Panc1 (cell line): Measurements from ENCODE around the gene MAGI2. TPM values are rescaled to one million over a fixed set of nuclear protein-coding genes. Genes with fewer than 3 reads are reported as not detected.

Source experiments
- ATAC-seq: fragments of 200-7000 bp; cut with Tn5 transposase; 2 replicates; pipeline ENCODE4 v1.9.1; 2020; ENCODE audit warnings: mild to moderate bottlenecking, moderate library complexity
- BruUV-seq: library from RNA; stranded (reverse); fragments of 400-500 nt; replicated peaks from 2 replicates; lab custom pipeline; 2021; lab: Mats Ljungman, UMichigan
- CTCF ChIA-PET: fragments of 300-600 bp; sonication (Branson Sonifier 250); formaldehyde crosslinking; loops from one replicate; lab custom pipeline; 2022; ENCODE audit warnings: antibody characterized with exemption; lab: Charles Lee
- POLR2A ChIA-PET: fragments of 300-600 bp; sonication (Branson Sonifier 250); formaldehyde crosslinking; loops from one replicate; lab custom pipeline; 2022; ENCODE audit warnings: antibody characterized with exemption; lab: Charles Lee
- DNase-seq: peaks from one replicate; pipeline ENCODE4 v3.0.0-alpha.2; 2010; ENCODE audit warnings: low read depth, low spot score
- H3K27ac ChIP-seq: 2 replicates; pipeline ENCODE4 v1.5.1; 2011; ENCODE audit warnings: mild to moderate bottlenecking, low read length, inconsistent platforms
- H3K27me3 ChIP-seq: fragments of 200-500 bp; sonication (Bioruptor generic); 2 replicates; pipeline ENCODE4 v1.6.0; 2014; ENCODE audit warnings: low read length, inconsistent platforms; ENCODE audit not compliant: control insufficient read depth, insufficient read depth
- H3K36me3 ChIP-seq: fragments of 200-500 bp; sonication (Bioruptor generic); 2 replicates; pipeline ENCODE4 v1.5.1; 2014; ENCODE audit warnings: inconsistent platforms, mild to moderate bottlenecking, low read length, moderate library complexity; ENCODE audit not compliant: control insufficient read depth, insufficient read depth
- H3K4me1 ChIP-seq: 2 replicates; pipeline ENCODE4 v1.5.1; 2011; ENCODE audit warnings: inconsistent platforms, mild to moderate bottlenecking, low read length, moderate library complexity; ENCODE audit not compliant: control insufficient read depth, insufficient read depth
- H3K4me3 ChIP-seq, 2 experiments: 2 replicates each; pipeline ENCODE4 v1.5.1; 2011 to 2012; ENCODE audit warnings: low read depth in 2 of 2, low read length in 2 of 2, mild to moderate bottlenecking in 2 of 2, inconsistent platforms in 1 of 2, moderate library complexity in 1 of 2
- H3K9me3 ChIP-seq: fragments of 200-500 bp; sonication (Bioruptor generic); 2 replicates; pipeline ENCODE4 v1.5.1; 2014; ENCODE audit warnings: low read depth, mild to moderate bottlenecking, inconsistent platforms, low read length, moderate library complexity; ENCODE audit not compliant: control insufficient read depth, insufficient read depth
- POLR2AphosphoS5 ChIP-seq: IDR thresholded peaks from 2 replicates; pipeline ENCODE4 v1.6.1; 2012; ENCODE audit warnings: mild to moderate bottlenecking, low read depth, low read length, moderate library complexity
- SIN3A ChIP-seq: IDR thresholded peaks from 2 replicates; pipeline ENCODE4 v1.6.1; 2012; ENCODE audit warnings: low read depth, mild to moderate bottlenecking, low read length, moderate library complexity, borderline replicate concordance; ENCODE audit not compliant: insufficient read depth
- TCF7L2 ChIP-seq: IDR thresholded peaks from 2 replicates; pipeline ENCODE4 v1.6.1; 2011; ENCODE audit warnings: mild to moderate bottlenecking, low read depth, low read length, inconsistent platforms
- in situ Hi-C: cut with HindIII; loops from 2 replicates; pipeline ENCODE4 v1.10.0; 2016; ENCODE audit warnings: low sequenced_read_pairs, low pct_unique_long_range_greater_than_20kb
- intact Hi-C: fragments of 100-400 bp; cut with micrococcal nuclease; formaldehyde crosslinking; loops from one replicate; pipeline ENCODE4 v1.10.0; 2022; ENCODE audit not compliant: unreplicated experiment
- total RNA-seq: library from RNA; stranded (reverse); gene quantifications from one replicate; pipeline ENCODE4 v1.2.1, GENCODE V29; 2021; ENCODE audit not compliant: unreplicated experiment
- TF ChIP-seq, protein P1 (sequence below), 2 experiments: IDR thresholded peaks; 2 replicates each; pipeline ENCODE4 v1.6.1; 2011 to 2012; ENCODE audit warnings: low read depth in 2 of 2, control low read depth in 1 of 2, low read length in 1 of 2, mild to moderate bottlenecking in 1 of 2, moderate library complexity in 1 of 2; ENCODE audit not compliant: insufficient read depth in 1 of 2
- TF ChIP-seq, protein P2 (sequence below): fragments of 450-650 bp; IDR thresholded peaks from 2 replicates; pipeline ENCODE4 v1.5.1; 2017; ENCODE audit warnings: mild to moderate bottlenecking

Gene MAGI2
- total RNA-seq, 1 experiment from 2014 or later, result 5.4 TPM

DNA sequence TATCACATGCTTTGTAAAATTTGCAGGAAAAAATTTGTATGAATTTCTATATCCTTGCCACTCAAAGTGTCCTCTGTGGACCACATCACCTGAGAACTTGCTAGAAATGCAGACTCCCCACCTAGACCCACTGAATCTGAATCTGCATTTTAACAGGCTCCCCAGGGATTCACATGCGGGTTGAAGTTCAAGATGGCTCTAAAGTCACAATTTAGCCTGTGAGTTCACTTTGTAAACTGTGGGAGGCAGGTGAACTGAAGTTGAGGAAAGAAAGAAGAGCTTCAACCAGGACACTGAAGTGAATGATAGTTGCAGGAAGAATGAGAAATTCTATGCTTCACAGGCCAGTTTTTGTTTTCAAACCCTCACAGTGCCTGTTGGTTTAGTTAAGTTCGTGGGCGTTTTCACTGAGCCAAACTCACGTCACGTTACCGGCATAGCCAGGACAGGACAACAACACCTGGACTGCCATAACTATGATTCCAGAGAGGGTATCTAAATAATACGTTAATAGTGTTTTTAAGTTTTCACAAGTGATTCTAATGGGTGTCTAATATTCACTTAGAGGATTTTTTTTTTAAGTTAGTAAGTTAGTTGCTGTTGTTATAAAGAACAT lies 1414.9 kb downstream of the MAGI2 start:
- no peak for ATAC-seq
- H3K4me3 ChIP-seq, result no peak overlapping the region
- POLR2A ChIA-PET, result no interaction called here
- BruUV-seq, result no TSS peak
- H3K4me1 ChIP-seq, result no peaks in the 10 kb centered on the region
- DNase-seq, result no peak
- H3K9me3 ChIP-seq, result no peaks in the 10 kb centered on the region
- H3K27me3 ChIP-seq, result peaks cover 2% of the 10 kb centered on the region; the same call in 1 of the 2 replicates
- H3K27ac ChIP-seq, result no peak overlapping the region
- intact Hi-C loops, result no loop called here
- H3K36me3 ChIP-seq, result no peaks in the 10 kb centered on the region
- CTCF ChIA-PET, result no interaction called here
- in situ Hi-C loops, result no loop called here
- no peak for TF ChIP-seq POLR2AphosphoS5
- no peak for TF ChIP-seq TCF7L2
- TF ChIP-seq SIN3A, result no peak
- TF ChIP-seq, protein P1, sequence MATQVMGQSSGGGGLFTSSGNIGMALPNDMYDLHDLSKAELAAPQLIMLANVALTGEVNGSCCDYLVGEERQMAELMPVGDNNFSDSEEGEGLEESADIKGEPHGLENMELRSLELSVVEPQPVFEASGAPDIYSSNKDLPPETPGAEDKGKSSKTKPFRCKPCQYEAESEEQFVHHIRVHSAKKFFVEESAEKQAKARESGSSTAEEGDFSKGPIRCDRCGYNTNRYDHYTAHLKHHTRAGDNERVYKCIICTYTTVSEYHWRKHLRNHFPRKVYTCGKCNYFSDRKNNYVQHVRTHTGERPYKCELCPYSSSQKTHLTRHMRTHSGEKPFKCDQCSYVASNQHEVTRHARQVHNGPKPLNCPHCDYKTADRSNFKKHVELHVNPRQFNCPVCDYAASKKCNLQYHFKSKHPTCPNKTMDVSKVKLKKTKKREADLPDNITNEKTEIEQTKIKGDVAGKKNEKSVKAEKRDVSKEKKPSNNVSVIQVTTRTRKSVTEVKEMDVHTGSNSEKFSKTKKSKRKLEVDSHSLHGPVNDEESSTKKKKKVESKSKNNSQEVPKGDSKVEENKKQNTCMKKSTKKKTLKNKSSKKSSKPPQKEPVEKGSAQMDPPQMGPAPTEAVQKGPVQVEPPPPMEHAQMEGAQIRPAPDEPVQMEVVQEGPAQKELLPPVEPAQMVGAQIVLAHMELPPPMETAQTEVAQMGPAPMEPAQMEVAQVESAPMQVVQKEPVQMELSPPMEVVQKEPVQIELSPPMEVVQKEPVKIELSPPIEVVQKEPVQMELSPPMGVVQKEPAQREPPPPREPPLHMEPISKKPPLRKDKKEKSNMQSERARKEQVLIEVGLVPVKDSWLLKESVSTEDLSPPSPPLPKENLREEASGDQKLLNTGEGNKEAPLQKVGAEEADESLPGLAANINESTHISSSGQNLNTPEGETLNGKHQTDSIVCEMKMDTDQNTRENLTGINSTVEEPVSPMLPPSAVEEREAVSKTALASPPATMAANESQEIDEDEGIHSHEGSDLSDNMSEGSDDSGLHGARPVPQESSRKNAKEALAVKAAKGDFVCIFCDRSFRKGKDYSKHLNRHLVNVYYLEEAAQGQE (IDR thresholded peaks at IDR 0.05; ENCODE audit: insufficient read depth in 1 of 2, low read depth in 2 of 2, low read length in 1 of 2), result no peak
- TF ChIP-seq, protein P2, sequence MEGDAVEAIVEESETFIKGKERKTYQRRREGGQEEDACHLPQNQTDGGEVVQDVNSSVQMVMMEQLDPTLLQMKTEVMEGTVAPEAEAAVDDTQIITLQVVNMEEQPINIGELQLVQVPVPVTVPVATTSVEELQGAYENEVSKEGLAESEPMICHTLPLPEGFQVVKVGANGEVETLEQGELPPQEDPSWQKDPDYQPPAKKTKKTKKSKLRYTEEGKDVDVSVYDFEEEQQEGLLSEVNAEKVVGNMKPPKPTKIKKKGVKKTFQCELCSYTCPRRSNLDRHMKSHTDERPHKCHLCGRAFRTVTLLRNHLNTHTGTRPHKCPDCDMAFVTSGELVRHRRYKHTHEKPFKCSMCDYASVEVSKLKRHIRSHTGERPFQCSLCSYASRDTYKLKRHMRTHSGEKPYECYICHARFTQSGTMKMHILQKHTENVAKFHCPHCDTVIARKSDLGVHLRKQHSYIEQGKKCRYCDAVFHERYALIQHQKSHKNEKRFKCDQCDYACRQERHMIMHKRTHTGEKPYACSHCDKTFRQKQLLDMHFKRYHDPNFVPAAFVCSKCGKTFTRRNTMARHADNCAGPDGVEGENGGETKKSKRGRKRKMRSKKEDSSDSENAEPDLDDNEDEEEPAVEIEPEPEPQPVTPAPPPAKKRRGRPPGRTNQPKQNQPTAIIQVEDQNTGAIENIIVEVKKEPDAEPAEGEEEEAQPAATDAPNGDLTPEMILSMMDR, result no peak

DNA sequence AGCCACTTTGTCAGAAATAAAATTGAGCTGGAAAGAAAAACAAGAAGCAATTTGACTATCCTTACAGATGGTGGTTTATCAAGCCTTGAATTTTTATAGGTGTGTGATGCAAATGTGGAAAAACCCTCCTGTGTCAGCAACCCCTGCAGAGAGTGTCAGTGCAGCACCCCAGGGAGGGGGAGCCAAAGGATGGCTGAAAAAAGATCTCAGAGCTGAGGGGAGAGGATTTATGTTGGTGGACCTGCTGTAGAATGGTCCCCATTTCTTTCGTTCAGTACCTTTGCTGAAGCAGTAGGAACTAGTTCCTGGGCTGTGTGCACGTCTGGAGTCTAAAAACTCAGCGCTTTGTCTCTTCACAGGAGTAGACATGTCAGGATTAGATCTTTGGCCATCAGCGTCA lies 1415.9 kb downstream of the MAGI2 start:
- Histone ChIP-seq H3K27me3 (peaks cover 2% of the 10 kb centered on the region; the same call in 1 of the 2 replicates), H3K4me1 (no peaks in the 10 kb centered on the region), H3K4me3 (no peak overlapping the region), H3K36me3 (no peaks in the 10 kb centered on the region), H3K27ac (no peak overlapping the region), H3K9me3 (no peaks in the 10 kb centered on the region)
- no TSS peak for BruUV-seq
- in situ Hi-C loops, result no loop called here
- POLR2A ChIA-PET, result no interaction called here
- TF ChIP-seq, protein P2, result no peak
- TF ChIP-seq, protein P1 (IDR thresholded peaks at IDR 0.05; ENCODE audit: insufficient read depth in 1 of 2, low read depth in 2 of 2, low read length in 1 of 2), result no peak
- TF ChIP-seq SIN3A, result no peak
- no peak for TF ChIP-seq POLR2AphosphoS5
- TF ChIP-seq TCF7L2, result no peak
- ATAC-seq (no peak), DNase-seq (no peak)
- CTCF ChIA-PET, result no interaction called here
- intact Hi-C loops, result no loop called here
